ENCODE data around the gene LRP1B.

LRP1B gene

GRCh38 chr2:141639809-141640208 is 491.0 kb downstream of the LRP1B start:
- DNase-seq: no peak

- no peak for DNase-seq
Observed at GRCh38 chr2:141633132-141633531, 497.7 kb downstream of the LRP1B start.

GRCh38 chr2:141630407-141630930 is 500.3 kb downstream of the LRP1B start:
- DNase-seq: no peak

- DNase-seq: no peak
Observed at GRCh38 chr2:141620372-141620771, 510.4 kb downstream of the LRP1B start.

- no peak for DNase-seq
Observed at GRCh38 chr2:141618457-141618856, 512.4 kb downstream of the LRP1B start.

- DNase-seq: no peak
Observed at GRCh38 chr2:141611981-141612380, 518.8 kb downstream of the LRP1B start.

DNA sequence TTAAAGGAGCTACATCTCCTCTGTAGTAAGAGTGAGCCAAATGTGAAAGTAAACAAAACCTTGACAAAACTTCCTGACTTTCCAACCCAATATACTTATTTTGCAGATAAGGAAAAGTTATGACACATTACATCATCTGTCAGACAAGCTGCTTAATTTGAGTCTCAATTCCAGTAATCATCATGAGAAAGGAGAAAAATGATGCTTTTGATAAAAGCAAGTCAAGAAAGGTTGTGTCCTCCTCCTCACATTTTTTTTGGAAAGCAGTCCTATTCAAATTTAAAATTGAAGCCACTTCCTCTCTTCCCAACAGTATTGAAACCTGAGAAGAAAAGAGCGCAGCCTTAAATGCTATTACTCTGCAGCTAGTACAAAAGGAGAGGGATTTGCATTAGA is 519.6 kb downstream of the LRP1B start:
- no peak for DNase-seq

GRCh38 chr2:141610564-141611175 is 520.1 kb downstream of the LRP1B start:
- no peak for DNase-seq

- DNase-seq: no peak
Observed at GRCh38 chr2:141605163-141605562, 525.7 kb downstream of the LRP1B start.

GRCh38 chr2:141601511-141602152 is 529.2 kb downstream of the LRP1B start:
- no peak for DNase-seq

DNA sequence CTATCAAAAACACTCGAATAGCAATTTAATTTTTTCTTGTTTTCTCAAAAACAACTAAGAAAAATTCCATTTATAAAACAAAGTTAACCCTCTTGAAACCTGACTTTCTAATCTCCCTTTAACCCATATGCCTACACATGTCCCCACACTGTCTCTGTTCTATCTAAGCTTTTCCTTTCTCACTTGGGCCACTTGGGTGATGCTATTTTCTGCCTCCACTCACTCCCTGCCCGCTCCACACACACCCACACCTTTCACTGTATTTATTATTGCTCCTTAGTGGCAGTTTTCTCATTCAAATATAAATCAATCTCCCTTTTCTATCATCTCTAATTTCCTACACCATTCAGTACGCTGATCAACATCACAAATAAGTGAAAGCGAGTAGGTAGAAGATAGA is 531.1 kb downstream of the LRP1B start:
- DNase-seq: no peak

GRCh38 chr2:141598982-141599381 is 531.8 kb downstream of the LRP1B start:
- DNase-seq: no peak

DNA sequence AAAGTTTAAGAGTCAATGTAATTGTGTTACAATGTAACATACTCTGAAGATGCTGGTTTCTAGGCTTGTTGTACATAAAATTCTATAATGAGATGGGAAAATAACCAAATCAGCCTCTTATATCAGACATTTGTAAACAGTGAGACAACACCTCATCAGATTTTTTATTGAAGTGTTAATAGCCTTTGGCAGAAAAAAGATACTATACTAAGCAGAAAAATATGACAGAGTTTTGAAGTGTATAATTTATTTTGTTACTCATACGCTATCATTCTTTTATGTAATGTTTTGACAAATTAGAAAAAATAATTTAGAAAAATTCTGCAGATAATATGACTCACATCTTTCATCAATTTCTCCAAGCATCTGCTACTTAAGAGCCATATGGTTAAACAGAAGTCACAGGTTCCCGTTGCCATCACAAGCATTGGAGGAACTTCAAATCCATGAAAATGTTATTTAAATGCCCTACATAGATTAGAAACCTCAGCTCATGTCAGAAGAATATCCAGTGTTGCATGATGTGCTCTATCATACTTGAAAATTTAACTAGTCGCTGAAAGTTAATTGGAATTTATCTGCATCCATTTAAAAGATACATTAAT is 535.4 kb downstream of the LRP1B start:
- DNase-seq: no peak

- no peak for DNase-seq
Observed at GRCh38 chr2:141591787-141592186, 539.0 kb downstream of the LRP1B start.

- DNase-seq: no peak
Observed at GRCh38 chr2:141590620-141591019, 540.2 kb downstream of the LRP1B start.

- DNase-seq: no peak
Observed at GRCh38 chr2:141589314-141589713, 541.5 kb downstream of the LRP1B start.

GRCh38 chr2:141586985-141587384 is 543.8 kb downstream of the LRP1B start:
- DNase-seq: no peak

GRCh38 chr2:141582213-141582612 is 548.6 kb downstream of the LRP1B start:
- DNase-seq: no peak

DNA sequence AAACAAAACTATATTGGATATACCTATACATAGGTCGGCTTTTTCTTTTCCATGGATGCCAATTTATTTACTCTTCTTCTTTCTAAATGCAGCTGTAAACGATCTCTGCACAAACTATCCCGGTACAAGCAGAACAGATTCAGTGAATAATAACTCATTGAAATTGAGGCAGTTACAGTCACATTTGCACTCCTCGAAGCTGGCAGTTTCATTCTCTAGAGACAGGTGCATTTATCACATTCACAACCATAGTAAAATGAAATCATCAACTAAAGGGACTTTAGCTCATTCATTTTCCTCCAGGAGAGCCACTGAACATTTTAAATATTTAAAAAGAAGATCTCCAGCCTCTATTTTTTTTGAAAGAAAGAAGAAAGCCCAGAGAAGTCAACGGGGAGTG is 551.7 kb downstream of the LRP1B start:
- no peak for DNase-seq

DNA sequence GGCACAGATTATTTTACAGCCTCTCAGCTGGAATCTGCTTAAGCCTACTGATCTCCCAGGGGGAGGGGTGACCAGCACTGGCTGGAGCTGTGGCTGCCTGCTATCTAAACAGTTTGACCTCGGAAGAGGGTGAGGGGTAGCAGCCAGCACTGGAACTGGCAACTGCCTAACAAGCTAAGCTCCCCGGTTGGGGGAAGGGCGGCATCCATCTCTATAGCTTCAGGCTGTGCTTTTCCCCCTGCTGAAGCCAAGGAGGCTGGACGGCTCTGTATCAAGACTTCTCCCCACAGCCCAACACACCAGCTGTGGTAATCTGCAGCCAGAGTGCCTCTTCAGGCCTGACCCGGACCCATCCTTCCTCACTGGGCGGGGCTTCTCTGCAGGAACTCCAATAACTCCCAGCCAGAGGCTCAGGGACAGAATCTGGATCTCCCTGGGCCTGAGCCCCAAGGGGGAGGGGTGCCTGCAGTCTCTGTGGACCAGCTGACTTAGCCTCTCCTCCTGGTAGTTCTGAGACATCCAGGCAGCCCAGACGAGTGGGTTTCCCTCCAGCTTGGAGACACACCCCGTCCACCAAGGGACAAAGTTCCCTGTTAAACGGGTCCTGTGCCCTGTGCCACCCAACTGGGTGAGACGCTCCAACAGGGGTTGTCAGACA is 560.2 kb downstream of the LRP1B start:
- DNase-seq: no peak

- DNase-seq: no peak
Observed at GRCh38 chr2:141569941-141570340, 560.9 kb downstream of the LRP1B start.

DNA sequence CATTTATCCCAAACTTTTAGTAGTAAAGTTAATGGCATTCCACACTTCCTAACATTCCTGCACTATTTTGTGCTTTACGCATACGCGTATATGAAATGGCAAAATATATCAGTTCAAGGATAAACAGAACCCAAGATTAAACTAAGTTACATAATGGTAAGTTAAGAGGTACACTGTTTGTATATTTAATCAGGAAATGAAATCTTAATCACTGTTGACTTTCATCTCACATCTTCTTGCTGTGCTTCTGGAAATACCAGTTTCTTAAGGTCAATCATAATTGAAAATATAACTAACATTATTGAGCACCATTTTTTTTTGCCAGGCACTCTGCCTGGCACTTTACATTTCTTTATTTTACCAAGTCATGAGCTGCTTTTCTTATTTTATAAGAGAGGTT is 565.2 kb downstream of the LRP1B start:
- DNase-seq: no peak

DNA sequence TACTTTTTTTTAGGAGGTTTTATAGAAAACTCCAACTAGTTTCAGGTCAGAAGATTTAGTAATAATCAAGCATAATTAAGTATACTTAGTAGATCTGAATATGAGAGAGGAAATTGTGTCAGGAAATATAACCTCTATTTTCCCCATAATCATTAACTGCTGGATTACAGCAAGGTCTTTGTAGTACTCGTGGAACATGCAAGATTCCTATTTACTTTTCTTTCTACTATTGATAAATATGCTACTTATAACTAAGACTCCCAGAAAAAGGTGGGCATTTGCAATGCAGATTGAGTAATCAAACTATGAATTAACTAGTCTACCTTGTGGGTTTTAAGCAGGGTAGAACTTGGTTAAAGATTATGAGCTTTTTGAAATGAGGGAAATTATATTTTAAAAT is 570.1 kb downstream of the LRP1B start:
- DNase-seq: no peak
